Islet precursor cell (in vitro differentiated cells): ENCODE measurements around the gene MYL3.
"Not testable (repeated sequence)": the region's sequence is repeated elsewhere in the genome, so short reads cannot be mapped to it uniquely, and the experiment has no call there.

ENCODE experiments used
- DNase-seq: peaks from one replicate; pipeline ENCODE4 v3.0.0-alpha.2; 2018

MYL3 gene

DNA sequence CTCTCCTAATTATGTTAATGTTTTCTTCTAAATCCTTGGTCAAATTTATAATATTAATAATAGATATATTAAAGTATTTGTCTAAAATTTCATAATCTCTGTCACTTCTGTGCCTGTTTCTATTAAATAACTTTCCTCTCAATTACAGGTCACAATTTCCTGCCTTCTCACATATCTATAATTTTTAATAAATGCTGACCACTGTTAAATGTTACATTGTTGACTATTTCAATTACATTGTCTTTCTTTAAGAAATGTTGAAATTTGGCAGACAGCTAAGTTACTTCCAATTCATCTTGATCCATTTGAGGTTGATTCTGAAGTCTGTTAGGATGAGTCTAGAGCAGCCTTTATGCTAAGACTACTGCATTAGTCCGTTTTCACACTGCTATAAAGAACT, 41.7 kb downstream of the MYL3 start:
- no peak for DNase-seq

DNA sequence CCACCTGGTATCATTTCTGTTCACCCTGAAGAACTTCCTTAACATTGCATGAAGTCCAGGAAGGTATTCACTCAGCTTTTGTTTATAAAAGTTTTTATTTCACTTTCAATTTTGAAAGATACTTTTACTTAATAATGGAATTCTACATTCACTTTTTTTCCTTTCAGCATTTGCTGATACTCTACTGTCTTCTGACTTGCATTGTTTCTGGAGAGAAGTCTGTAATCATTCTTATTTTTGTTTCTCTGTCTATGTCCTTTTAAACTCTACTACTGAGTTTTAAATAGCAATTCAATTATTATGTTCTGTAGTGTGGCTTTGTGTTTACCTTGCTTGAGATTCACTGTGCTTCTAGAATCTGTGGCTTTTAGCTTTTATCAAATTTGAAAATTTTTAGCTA, 42.4 kb downstream of the MYL3 start:
- DNase-seq = no peak

DNA sequence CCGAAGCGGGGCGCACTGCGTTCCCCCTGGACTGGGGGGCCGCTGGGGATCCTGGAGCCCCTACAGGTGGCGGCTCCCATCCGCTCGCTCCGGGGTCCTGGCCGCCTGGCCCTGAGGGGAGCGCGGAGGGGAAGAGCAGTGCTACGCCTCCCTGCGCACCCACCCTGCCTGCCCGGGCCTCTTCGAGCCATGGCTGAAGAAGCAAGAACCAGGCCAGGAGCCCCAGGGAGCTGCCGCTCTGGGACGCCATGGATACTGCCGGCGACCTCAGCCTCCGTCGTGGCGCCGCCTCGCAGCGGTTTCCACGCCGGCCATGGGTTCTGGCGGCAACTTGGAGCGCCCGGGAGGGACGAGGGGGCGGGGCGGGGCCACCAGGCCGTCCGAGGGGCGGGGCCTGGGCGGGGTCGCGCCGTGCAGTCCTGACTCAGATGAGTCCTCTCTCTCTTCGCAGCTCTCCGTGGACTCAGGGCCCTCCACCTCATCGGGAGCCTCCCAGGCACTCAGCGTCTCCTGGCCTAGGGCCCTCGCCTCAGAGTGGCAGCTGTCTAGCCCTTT, 50.9 kb downstream of the MYL3 start:
- DNase-seq = peak; percentile 95

DNA sequence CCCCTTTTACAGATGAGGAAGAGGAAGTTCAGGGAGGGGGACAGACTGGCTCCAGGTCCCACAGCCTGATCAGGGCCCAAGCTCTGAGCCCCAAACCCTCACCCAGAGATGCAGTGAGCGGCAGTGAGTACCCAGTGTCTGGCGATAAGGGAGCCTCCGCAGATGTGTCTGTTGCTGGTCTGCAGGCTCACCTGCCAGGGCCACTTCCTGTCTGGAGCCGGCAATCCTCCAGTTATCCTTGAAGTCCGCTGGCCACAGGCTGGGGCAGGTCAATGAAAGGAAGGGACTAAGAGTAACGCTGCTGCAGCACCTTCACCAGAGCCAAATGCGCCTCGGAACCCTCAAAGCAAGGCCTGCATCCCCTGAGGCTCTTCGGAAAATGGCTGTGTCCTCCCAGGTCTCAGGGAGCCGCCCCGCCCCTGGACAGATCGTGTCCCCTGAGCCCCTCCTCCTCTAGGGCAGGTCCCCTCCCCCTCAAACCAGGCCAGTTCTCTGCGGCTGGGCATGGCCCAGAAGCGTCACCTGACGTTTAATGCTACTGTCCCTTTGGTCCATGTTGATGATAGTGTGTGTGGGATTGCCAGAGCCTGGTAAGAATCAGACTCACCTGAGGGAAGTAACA, 51.5 kb downstream of the MYL3 start:
- peak; percentile 88 for DNase-seq

DNA sequence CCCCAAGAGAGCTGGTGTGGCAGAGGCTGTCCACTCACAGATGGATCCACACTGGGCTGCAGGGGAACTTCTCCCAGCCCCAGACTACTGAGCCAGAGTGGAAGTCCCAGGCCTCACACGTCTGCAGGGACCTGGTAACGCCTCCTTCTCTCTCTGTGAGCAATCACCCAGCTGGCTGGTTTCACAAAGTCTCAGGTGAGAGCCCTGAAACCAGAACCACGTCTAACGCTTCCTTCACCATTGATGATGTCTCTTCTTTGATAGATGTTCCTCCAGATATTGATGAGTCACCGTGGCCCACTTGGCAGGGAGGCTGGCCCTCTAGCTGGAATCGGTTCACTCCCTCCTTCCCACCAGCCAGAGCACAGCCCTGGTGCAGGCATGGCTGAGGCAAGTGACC, 54.5 kb downstream of the MYL3 start:
- not testable (repeated sequence) for DNase-seq
